ENCODE measurements around the gene ATPAF2.

The ATPAF2 gene

DNA sequence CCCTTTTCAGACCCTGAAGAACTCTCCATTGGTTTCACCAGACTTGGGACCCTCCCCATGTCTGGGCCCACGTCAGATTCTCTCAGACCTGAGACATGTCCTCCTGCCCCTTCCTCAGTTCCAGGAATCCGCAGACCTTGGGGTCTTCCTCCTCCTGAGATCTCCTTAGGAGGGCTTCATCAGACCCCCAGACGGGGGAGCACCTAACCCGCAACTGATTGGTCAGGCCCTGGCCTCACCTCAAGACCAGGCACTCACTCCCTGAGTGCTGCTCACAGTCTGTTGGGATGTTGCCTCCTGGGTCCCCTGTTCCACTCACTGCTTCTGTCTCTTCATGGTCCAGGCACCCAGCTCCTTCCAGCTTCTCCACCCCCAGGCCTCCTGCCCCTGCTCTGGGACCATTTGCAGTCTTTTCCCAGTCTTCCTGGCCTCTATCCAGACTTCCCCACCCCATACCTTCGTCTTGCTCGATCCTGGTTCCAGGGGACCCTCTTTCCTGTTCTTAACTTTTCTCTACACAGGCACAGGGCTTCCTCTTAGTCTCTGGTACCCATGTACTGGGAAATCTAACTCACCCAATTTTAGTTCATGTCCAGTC is 1.4 kb upstream of the ATPAF2 start:
- FAIRE-seq (no peak), DNase-seq (ENCODE audit: insufficient read length, low spot score) (no peak)
- TF ChIP-seq, protein P1, sequence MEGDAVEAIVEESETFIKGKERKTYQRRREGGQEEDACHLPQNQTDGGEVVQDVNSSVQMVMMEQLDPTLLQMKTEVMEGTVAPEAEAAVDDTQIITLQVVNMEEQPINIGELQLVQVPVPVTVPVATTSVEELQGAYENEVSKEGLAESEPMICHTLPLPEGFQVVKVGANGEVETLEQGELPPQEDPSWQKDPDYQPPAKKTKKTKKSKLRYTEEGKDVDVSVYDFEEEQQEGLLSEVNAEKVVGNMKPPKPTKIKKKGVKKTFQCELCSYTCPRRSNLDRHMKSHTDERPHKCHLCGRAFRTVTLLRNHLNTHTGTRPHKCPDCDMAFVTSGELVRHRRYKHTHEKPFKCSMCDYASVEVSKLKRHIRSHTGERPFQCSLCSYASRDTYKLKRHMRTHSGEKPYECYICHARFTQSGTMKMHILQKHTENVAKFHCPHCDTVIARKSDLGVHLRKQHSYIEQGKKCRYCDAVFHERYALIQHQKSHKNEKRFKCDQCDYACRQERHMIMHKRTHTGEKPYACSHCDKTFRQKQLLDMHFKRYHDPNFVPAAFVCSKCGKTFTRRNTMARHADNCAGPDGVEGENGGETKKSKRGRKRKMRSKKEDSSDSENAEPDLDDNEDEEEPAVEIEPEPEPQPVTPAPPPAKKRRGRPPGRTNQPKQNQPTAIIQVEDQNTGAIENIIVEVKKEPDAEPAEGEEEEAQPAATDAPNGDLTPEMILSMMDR (IDR thresholded peaks at IDR 0.05; ENCODE audit: insufficient read depth, missing control alignments), result no peak

DNA sequence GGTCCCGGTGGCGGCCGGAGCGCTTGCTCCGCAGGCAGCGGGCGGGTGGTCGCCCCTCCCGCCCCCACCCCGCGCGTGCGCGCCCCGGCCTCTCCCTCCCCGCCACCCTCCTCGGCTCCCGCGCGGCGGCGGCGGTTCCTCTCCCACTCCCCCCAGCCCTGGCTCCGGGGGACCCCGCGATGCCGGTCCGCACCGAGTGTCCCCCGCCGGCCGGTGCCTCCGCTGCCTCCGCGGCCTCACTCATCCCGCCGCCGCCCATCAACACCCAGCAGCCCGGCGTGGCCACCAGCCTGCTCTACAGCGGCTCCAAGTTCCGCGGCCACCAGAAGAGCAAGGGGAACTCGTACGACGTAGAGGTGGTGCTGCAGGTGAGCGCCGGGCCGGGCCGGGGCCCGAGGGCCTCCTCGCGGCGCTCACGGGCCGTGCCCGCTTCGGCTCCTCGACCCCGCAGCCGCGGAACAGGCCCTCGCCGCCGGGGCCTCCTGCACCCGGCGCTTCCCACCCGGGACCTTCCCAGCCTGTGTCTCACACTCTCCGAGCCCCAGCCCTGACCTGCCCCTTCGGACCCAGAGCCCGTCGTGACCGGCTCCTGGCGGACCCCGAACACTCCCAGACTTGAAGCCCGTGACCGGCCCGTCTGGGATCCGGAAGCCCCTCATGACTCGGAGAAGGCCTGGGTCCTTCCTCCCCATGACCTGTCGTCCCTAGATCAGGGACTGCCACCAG is 730 bp upstream of the ATPAF2 start:
- FAIRE-seq (no peak), DNase-seq (ENCODE audit: insufficient read length, low spot score) (peak; percentile 36)
- TF ChIP-seq, protein P1 (IDR thresholded peaks at IDR 0.05; ENCODE audit: insufficient read depth, missing control alignments), result no peak

DNA sequence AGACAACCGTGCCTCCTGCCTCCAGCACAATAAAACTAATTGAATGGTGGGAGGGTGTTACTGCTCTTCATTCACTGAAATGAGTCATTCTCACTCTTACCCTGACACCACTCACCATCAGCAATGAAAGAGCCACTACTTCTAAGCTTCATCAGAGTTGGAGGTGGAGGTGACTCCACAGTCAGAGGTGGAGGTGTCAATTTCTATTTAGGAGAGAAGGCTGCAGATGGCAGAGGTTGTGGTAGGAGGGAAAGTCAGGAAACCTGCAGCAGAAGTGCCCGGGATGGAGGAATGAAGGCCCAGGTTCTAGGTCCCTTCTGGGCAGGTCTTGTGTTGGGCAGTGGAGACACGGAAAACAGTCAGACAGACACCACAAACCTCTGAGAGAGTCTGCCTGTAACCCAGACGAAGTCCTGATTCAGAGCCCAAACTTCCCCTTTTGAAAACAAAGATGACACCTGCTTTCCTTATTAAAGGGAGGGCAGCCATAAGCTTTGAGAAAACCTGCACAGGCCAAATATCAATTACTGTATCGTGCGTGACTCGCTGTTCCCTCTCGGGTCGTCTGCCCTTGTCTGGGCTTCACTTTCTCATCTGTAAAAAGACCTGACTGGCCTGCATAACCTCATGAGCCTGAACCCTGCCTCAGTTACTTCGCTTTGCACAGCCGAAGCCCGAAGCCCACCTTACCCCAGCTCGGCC is 668 bp downstream of the ATPAF2 start:
- TF ChIP-seq, protein P1 (IDR thresholded peaks at IDR 0.05; ENCODE audit: insufficient read depth, missing control alignments), result no peak
- FAIRE-seq (no peak), DNase-seq (ENCODE audit: insufficient read length, low spot score) (no peak)

DNA sequence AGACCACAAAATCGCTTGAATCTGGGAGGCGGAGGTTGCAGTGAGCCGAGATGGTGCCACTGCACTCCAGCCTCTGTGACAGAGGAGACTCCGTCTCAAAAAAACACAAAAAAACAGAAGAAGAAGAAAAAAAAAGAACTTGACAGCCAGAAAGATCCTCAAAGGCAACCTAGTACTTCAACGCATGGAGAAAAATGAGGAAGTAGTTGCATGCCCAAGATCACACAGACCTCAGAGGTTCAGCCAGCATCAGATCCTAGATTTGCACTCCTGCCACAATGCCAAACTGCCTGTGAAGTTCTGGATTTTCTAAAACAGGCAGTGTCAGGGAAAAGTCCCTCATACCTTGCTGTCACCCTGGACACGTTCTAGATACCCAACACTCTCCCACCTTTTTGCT is 1.5 kb downstream of the ATPAF2 start:
- no peak for DNase-seq (ENCODE audit: insufficient read length, low spot score)
- no peak for FAIRE-seq

DNA sequence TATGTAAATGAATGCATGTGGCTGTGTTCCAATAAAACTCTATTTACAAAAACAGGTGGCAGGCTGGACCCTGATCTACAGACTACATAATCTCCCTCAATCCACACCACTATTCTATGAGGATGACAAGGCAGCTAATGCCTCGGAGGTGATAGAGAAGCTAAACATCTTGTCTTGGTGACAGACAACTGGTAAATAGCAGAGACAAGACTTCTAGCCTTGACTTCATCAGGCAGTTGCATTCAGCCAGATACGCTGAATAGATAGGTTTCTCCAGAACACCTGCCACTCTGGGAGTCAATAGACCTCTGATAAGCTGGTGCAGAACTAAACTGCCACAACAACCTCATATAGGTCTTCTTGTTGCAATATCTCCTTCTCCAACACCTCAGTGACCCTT is 3.3 kb downstream of the ATPAF2 start:
- no peak for DNase-seq (ENCODE audit: insufficient read length, low spot score)
- TF ChIP-seq, protein P1 (IDR thresholded peaks at IDR 0.05; ENCODE audit: insufficient read depth, missing control alignments), result no peak
- no peak for FAIRE-seq

More for the DNA sequence above, 1.5 kb downstream of the ATPAF2 start:
- TF ChIP-seq, protein P1 (IDR thresholded peaks at IDR 0.05; ENCODE audit: insufficient read depth, missing control alignments), result no peak

DNA sequence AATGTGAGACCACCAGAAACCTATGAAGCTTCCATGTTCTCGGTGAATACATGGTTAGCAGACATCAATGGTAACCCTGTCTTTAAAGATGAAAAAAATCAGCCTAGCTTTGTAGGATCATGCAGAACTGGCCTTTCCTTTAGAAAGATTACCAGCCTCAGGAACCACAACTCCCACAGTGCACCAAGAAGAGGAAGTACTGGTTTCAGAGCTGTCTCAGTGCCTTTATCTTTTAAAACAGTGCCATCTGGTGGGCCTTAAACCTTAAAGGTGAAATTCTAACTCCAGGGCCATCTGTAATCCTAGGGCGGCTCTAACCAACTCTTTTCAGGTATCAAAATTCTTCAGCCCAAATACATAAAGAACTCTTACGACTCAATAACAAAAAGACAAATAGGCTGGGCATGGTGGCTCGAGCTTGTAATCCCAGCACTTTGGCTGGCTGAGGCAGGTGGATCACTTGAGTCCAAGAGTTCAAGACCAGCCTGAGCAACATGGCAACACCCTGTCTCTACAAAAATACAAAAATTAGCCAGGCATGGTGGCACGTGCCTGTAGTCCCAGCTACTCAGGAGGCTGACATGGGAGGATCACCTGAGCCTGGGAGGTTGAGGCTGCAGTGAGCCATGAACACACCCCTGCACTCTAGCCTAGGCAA is 5.4 kb downstream of the ATPAF2 start:
- DNase-seq (ENCODE audit: insufficient read length, low spot score), result peak; percentile 60

More for the DNA sequence above, 5.4 kb downstream of the ATPAF2 start:
- FAIRE-seq, result peak; percentile 60
- TF ChIP-seq, protein P1 (IDR thresholded peaks at IDR 0.05; ENCODE audit: insufficient read depth, missing control alignments), result peak; percentile 56
